Measurements from ENCODE around the gene ADSS2.

DNA sequence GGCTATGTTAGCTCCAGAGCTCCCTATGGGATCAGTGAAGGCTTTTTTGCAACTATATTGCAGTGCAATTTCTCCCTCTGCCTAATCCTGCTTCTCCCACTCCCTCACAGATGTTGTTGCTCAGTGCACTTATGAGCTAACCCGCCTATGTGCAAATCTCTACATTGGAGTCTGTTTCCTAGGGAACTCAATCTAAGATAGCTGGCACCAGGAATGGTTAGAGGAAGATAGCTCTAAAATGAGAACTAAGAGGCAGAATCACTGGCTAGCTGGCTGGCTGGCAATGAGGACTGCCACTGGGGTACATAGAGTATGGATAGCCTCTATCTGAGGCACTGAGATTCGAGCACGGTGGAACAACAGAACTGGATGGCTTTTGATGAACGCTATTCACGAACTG, 39.5 kb downstream of the ADSS2 start:
- TF ChIP-seq, protein P1, sequence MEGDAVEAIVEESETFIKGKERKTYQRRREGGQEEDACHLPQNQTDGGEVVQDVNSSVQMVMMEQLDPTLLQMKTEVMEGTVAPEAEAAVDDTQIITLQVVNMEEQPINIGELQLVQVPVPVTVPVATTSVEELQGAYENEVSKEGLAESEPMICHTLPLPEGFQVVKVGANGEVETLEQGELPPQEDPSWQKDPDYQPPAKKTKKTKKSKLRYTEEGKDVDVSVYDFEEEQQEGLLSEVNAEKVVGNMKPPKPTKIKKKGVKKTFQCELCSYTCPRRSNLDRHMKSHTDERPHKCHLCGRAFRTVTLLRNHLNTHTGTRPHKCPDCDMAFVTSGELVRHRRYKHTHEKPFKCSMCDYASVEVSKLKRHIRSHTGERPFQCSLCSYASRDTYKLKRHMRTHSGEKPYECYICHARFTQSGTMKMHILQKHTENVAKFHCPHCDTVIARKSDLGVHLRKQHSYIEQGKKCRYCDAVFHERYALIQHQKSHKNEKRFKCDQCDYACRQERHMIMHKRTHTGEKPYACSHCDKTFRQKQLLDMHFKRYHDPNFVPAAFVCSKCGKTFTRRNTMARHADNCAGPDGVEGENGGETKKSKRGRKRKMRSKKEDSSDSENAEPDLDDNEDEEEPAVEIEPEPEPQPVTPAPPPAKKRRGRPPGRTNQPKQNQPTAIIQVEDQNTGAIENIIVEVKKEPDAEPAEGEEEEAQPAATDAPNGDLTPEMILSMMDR (IDR thresholded peaks at IDR 0.05), result no peak
- no peak for TF ChIP-seq POLR2A (IDR thresholded peaks at IDR 0.05)
